HG03103 (cell line): ENCODE results near the gene FBXO36.
"Not testable (repeated sequence)": the region's sequence is repeated elsewhere in the genome, so short reads cannot be mapped to it uniquely, and the experiment has no call there.

Source experiments
- ATAC-seq: cut with Tn5 transposase; IDR thresholded peaks from one replicate; pipeline ENCODE4 v1.9.1; 2021; ENCODE audit warnings: low read depth; ENCODE audit not compliant: unreplicated experiment

Gene FBXO36

GRCh38 chr2:229922449-229923386 is at the start of gene FBXO36:
Gene FBXO36 (plus strand): TSS chr2:229922503. CDS start chr2:229922514, 11 bp downstream.
- ATAC-seq = peak; percentile 58

GRCh38 chr2:229873123-229873581 is 49.2 kb upstream of the FBXO36 start:
- ATAC-seq = no peak

- ATAC-seq = no peak
These were observed 47.7 kb upstream of the FBXO36 start for GRCh38 chr2:229874647-229875046.

GRCh38 chr2:229875549-229875948 is 46.8 kb upstream of the FBXO36 start:
- ATAC-seq = no peak

- no peak for ATAC-seq
These were observed 42.9 kb upstream of the FBXO36 start for GRCh38 chr2:229879191-229879950.

- no peak for ATAC-seq
These were observed 41.3 kb upstream of the FBXO36 start for GRCh38 chr2:229880892-229881586.

- no peak for ATAC-seq
These were observed 39.7 kb upstream of the FBXO36 start for GRCh38 chr2:229882583-229882982.

GRCh38 chr2:229884775-229885699 is 37.3 kb upstream of the FBXO36 start:
- peak; percentile 68 for ATAC-seq

GRCh38 chr2:229887441-229887840 is 34.9 kb upstream of the FBXO36 start:
- ATAC-seq = no peak

- ATAC-seq = no peak
These were observed 34.3 kb upstream of the FBXO36 start for GRCh38 chr2:229888031-229888430.

GRCh38 chr2:229889023-229889422 is 33.3 kb upstream of the FBXO36 start:
- ATAC-seq = no peak

- ATAC-seq = no peak
These were observed 25.4 kb upstream of the FBXO36 start for GRCh38 chr2:229896857-229897256.

- ATAC-seq = no peak
These were observed 22.7 kb upstream of the FBXO36 start for GRCh38 chr2:229899604-229900003.

- no peak for ATAC-seq
These were observed 22.3 kb upstream of the FBXO36 start for GRCh38 chr2:229900012-229900411.

- not testable (repeated sequence) for ATAC-seq
These were observed 21.8 kb upstream of the FBXO36 start for GRCh38 chr2:229900514-229900913.

GRCh38 chr2:229901819-229902218 is 20.5 kb upstream of the FBXO36 start:
- no peak for ATAC-seq

GRCh38 chr2:229903037-229903436 is 19.3 kb upstream of the FBXO36 start:
- no peak for ATAC-seq

GRCh38 chr2:229905601-229906000 is 16.7 kb upstream of the FBXO36 start:
- ATAC-seq = no peak

- ATAC-seq = no peak
These were observed 13.2 kb upstream of the FBXO36 start for GRCh38 chr2:229909090-229909489.
